H54 (cell line): Measurements from ENCODE around the gene ACSM5.
"Not testable (repeated sequence)": the region's sequence is repeated elsewhere in the genome, so short reads cannot be mapped to it uniquely, and the experiment has no call there.

Experiments
- DNase-seq: peaks from one replicate; pipeline ENCODE4 v3.0.0; 2011; ENCODE audit warnings: low spot score, mixed read lengths; ENCODE audit not compliant: insufficient read length
- FAIRE-seq: peaks from 3 replicates; lab custom pipeline; 2011; peaks lifted over from hg19 to GRCh38; lab: Jason Lieb, UNC
- POLR2A ChIP-seq: IDR thresholded peaks from 2 replicates; pipeline ENCODE4 v1.6.1; 2011; ENCODE audit warnings: low read depth, mild to moderate bottlenecking, low read length

ACSM5 gene

GRCh38 chr16:20388854-20389253, 20.5 kb upstream of the ACSM5 start:
- FAIRE-seq (no peak), DNase-seq (no peak)
- no peak for TF ChIP-seq POLR2A

DNA sequence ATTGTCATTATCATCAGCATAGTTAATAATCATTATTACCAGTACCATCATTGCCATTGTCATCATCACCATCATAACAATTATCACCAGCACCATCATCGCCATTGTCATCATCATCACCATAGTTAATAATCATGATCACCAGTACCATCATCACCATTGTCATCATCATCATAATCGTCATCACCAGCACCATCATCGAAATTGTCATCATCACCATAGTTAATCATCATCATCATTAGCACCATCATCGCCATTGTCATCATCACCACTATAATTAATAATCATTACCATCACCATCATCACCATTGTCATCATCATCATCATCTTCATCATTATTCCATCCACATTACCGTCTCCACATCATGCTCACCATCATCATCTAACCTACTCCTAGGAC, 18.3 kb upstream of the ACSM5 start:
- no peak for TF ChIP-seq POLR2A
- FAIRE-seq = no peak

DNA sequence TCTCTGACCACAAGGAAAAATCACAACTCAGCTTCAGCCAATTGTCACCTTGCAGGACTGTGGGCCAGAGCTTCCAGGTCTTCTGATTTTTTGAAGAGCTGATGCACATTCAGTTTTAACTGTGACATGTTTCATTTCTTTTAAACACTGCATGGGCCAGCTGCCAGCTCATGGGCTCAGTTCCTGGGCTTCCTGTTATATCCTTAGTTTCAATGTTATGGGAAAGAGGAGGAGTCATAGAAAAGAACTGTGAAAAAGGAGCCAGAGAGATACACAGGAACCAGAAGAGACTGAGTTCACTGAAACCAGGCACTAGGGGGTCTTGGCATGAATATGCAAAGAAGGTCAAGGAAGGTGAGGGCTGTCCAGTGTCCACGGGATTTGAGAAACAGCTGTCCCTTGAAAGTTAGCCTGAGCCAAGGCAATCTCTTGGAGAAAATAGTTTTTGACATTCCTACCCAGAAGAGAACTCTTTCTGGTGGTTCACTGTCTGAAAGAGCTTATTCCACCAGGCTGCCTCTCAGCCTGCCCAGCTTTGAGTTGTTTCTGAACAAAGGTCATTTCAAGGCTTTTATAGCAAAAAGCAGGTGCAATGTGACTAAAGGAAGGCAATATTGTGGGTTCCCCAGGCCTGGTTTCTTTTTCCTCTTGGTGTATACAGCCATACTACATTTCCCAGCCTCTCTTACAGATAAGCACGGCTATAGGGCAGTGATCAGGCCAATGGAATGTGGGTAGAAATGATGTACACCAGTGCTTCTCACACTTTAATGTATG, 15.3 kb upstream of the ACSM5 start:
- FAIRE-seq = no peak
- no peak for DNase-seq
- TF ChIP-seq POLR2A = no peak

More for the DNA sequence above, 18.3 kb upstream of the ACSM5 start:
- no peak for DNase-seq

- no peak for TF ChIP-seq POLR2A
- DNase-seq (no peak), FAIRE-seq (no peak)
Observed at GRCh38 chr16:20395946-20396345, 13.4 kb upstream of the ACSM5 start.

DNA sequence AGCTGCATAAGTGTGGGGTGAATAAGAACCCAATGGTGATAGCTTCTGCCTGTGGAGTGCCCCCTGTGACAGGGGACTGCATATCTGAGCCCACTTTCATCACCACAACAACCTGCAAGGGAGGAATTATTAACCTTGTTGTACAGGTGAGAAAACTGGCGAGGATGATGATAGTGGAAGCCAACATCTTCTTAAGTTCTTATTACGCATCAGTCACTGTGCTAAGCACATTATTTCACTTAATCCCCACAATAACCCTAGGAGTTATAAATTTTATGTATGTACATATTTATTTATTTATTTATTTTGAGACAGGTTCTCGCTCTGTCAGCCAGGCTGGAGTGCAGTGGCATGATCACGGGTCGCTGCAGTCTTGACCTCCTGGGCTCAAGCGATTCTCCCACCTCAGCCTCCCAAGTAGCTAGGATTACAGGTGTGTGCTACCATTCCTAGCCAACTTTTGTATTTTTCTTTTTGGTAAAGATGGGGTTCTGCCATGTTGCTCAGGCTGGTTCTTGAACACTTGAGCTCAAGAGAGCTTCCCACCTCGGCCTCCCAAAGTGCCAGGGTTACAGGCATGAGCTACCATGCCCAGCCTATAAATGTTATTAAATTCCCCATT, 12.4 kb upstream of the ACSM5 start:
- no peak for FAIRE-seq
- DNase-seq = no peak
- TF ChIP-seq POLR2A = no peak

GRCh38 chr16:20397468-20398074, 11.8 kb upstream of the ACSM5 start:
- no peak for FAIRE-seq
- no peak for TF ChIP-seq POLR2A
- DNase-seq = no peak

GRCh38 chr16:20398603-20399002, 10.7 kb upstream of the ACSM5 start:
- FAIRE-seq (no peak), DNase-seq (no peak)

DNA sequence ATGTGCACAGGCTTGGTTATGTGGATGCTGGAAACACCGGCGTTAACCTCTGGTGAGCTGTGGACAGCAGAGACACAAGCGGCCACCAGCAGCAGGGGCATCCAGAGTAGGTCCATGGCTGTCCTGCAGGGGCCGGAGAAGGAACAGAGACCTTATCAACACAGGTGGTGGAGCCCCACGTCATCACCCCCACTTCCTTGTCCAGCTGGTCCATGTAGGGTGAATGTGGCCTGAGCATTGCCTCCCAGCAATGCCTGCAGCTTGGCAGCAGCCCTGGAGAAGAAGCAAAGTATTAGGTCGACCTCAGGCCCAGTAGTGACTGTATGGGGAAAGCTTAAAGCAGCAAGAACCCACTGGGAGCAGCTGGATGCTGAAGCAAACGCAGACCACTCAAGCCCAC, 10.1 kb upstream of the ACSM5 start:
- DNase-seq (no peak), FAIRE-seq (no peak)
- no peak for TF ChIP-seq POLR2A

More at GRCh38 chr16:20398603-20399002, 10.7 kb upstream of the ACSM5 start:
- TF ChIP-seq POLR2A = no peak

- no peak for TF ChIP-seq POLR2A
- FAIRE-seq (no peak), DNase-seq (no peak)
Observed at GRCh38 chr16:20401066-20401465, 8.3 kb upstream of the ACSM5 start.

- FAIRE-seq = no peak
- no peak for DNase-seq
- no peak for TF ChIP-seq POLR2A
Observed at GRCh38 chr16:20401475-20402016, 7.8 kb upstream of the ACSM5 start.

DNA sequence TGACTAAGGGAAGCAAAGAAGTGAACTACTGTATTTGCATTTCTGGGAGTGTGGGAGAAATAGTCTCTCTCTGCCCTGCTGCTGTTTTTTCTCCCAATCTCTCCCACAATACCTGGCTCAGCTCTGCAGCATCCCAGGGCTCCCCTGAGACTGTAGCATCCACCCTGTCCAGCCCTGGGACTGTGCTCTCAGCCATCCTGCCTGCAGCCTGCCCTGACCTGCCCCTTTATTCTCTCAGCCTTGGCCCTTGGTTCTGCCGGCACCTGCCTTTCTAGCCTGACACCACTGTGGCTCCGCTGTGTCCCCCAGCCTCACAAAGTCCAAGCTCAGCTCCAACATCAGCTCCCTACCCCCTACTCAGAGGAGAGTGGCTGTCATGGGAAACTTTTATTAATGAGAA, 6.7 kb upstream of the ACSM5 start:
- DNase-seq = no peak
- FAIRE-seq = no peak
- no peak for TF ChIP-seq POLR2A

DNA sequence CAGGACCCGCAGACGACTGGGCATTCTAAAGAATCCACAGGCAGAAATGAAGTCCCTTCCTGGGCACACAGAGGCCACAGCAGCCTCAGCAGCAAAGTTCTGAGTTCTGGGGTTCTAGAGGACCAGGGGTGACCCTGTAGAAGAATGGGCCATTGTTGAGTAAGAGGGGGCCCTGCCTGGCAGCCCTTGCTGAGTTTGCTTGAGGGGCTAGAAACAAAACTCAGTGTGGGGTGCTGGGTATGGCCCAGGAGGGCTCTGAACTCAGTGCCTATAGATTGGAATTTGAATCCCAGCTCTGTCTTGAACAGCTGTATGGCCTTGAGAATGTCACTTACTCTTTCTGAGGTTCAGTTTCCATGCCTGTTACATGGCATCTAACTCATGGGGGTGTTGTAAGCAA, 4.7 kb upstream of the ACSM5 start, which contains the start of gene PDILT:
PDILT (minus strand) TSS at position 101 of the 400 bp plus-strand sequence. CDS start 5,437 bp downstream, outside the sequence.
- no peak for TF ChIP-seq POLR2A
- DNase-seq (no peak), FAIRE-seq (no peak)

GRCh38 chr16:20410121-20410723, 888 bp downstream of the ACSM5 start:
- FAIRE-seq (no peak), DNase-seq (peak; percentile 17)
- no peak for TF ChIP-seq POLR2A

- no peak for DNase-seq
- TF ChIP-seq POLR2A = no peak
- no peak for FAIRE-seq
Observed at GRCh38 chr16:20411055-20411454, 1.7 kb downstream of the ACSM5 start.

DNA sequence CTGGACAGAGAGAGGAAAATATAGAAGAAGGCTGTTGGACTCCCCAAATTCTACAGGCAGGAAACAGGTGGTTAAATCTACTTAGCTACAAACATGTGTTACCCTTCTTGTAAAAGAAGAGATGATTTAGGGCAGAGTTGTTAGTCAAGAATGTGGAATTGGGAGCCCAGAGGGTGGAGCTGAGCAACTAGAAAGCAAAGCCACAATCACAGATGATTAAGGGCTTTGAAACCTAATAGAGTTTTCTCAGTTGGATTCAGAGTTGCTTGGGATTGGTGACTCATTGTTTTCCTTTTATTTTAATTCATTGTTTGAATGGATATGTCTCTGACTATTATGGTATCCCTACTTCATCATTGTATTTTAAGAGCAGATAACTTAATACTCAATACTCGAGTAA, 6.2 kb downstream of the ACSM5 start:
- no peak for FAIRE-seq
- DNase-seq = no peak
- no peak for TF ChIP-seq POLR2A

- DNase-seq, FAIRE-seq: not testable (repeated sequence)
Observed at GRCh38 chr16:20419093-20419492, 9.8 kb downstream of the ACSM5 start.

DNA sequence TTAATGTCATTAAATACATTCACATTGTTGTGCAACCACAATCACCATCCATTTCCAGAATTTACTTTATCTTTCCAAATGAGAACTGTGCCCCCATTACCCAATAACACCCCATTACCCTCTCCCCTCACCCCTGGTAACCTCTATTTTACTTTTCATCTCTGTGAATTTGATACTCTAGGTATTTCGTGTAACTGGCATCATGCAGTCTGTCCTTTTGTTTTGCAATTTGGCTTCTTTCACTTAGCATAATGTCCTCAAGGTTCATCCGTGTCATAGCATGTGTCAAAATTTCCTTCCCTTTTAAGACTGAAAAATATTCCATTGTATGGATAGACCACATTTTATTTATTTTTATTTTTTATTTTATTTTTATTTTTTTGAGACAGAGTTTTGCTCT, 12.4 kb downstream of the ACSM5 start:
- DNase-seq, FAIRE-seq: not testable (repeated sequence)

GRCh38 chr16:20423772-20424128, 14.4 kb downstream of the ACSM5 start:
- DNase-seq, FAIRE-seq: not testable (repeated sequence)
